Endothelial cell of umbilical vein (primary cell): ENCODE data around the gene ZDHHC5. TPM values are rescaled to one million over a fixed set of nuclear protein-coding genes. Genes with fewer than 3 reads are reported as not detected.

ENCODE experiments used
- BruUV-seq: library from RNA; stranded (reverse); fragments of 400-500 nt; replicated peaks from 2 replicates; lab custom pipeline; 2021; lab: Mats Ljungman, UMichigan
- CTCF ChIA-PET: fragments of 300-600, 350-600 bp; sonication (Branson Sonifier 250); formaldehyde crosslinking; loops from one replicate; lab custom pipeline; 2021; ENCODE audit warnings: antibody characterized with exemption, inconsistent platforms; lab: Charles Lee
- POLR2A ChIA-PET: fragments of 300-600, 350-600 bp; sonication (Branson Sonifier 250); formaldehyde crosslinking; loops from one replicate; lab custom pipeline; 2021; ENCODE audit warnings: antibody characterized with exemption, inconsistent platforms; lab: Charles Lee
- DNase-seq: peaks from one replicate; pipeline ENCODE4 v3.0.0-alpha.2; 2011; ENCODE audit warnings: low read depth, low spot score
- FAIRE-seq: peaks from 2 replicates; lab custom pipeline; 2011; peaks lifted over from hg19 to GRCh38; lab: Jason Lieb, UNC
- H2AFZ ChIP-seq: 2 replicates; pipeline ENCODE4 v1.6.0; 2012; ENCODE audit warnings: low read depth, low read length, control low read depth, inconsistent platforms
- H3K27ac ChIP-seq: 2 replicates; pipeline ENCODE4 v1.5.1; 2011; ENCODE audit warnings: low read depth, mild to moderate bottlenecking, control low read depth, low read length, moderate library complexity; ENCODE audit not compliant: insufficient read depth
- H3K27me3 ChIP-seq, 2 experiments: 2 replicates each; pipeline versions ENCODE4 v1.6.0 to v1.6.1; 2011; ENCODE audit warnings: low read length in 2 of 2, mixed read lengths in 1 of 2; ENCODE audit not compliant: control insufficient read depth in 2 of 2, insufficient read depth in 2 of 2
- H3K36me3 ChIP-seq, 2 experiments: 2 replicates in 1 of 2; 3 replicates in 1 of 2; pipeline ENCODE4 v1.5.1; 2011; ENCODE audit warnings: low read length in 2 of 2, mild to moderate bottlenecking in 1 of 2, moderate library complexity in 1 of 2; ENCODE audit not compliant: control insufficient read depth in 2 of 2, insufficient read depth in 2 of 2; ENCODE audit errors: extremely low read depth in 1 of 2
- H3K4me1 ChIP-seq: 3 replicates; pipeline ENCODE4 v1.5.1; 2011; ENCODE audit warnings: mild to moderate bottlenecking, low read length; ENCODE audit not compliant: control insufficient read depth, insufficient read depth; ENCODE audit errors: extremely low read depth
- H3K4me2 ChIP-seq: 2 replicates; pipeline ENCODE4 v1.6.1; 2011; ENCODE audit warnings: low read length, control low read depth, mixed read lengths; ENCODE audit not compliant: insufficient read depth
- H3K4me3 ChIP-seq, 3 experiments: fragments of 200-600 bp in 1 of 3; sonication (generic), shearing (Covaris generic) in 1 of 3; replicated peaks in 1 of 3; 2 replicates each; pipeline ENCODE4 v1.5.1; 2011 to 2016; ENCODE audit warnings: control low read depth in 3 of 3, low read length in 3 of 3, mild to moderate bottlenecking in 2 of 3, inconsistent platforms in 1 of 3, low read depth in 1 of 3, moderate library complexity in 1 of 3; ENCODE audit not compliant: insufficient read depth in 1 of 3
- H3K79me2 ChIP-seq: 2 replicates; pipeline ENCODE4 v1.6.0; 2012; ENCODE audit warnings: low read length, inconsistent platforms; ENCODE audit not compliant: control insufficient read depth, insufficient read depth
- H3K9ac ChIP-seq: replicated peaks from 2 replicates; pipeline ENCODE3; 2011; ENCODE audit warnings: low read length, control low read depth; ENCODE audit not compliant: insufficient read depth; ENCODE audit errors: extremely low read depth
- H3K9me1 ChIP-seq: replicated peaks from 3 replicates; pipeline ENCODE4 v1.6.0; 2011; ENCODE audit warnings: mild to moderate bottlenecking, low read length; ENCODE audit not compliant: control insufficient read depth, insufficient read depth; ENCODE audit errors: extremely low read depth
- H3K9me3 ChIP-seq: replicated peaks from 2 replicates; pipeline ENCODE4 v1.5.1; 2012; ENCODE audit warnings: low read length, inconsistent platforms; ENCODE audit not compliant: control insufficient read depth, insufficient read depth
- H4K20me1 ChIP-seq: replicated peaks from 2 replicates; pipeline ENCODE3; 2011; ENCODE audit warnings: mild to moderate bottlenecking, low read length; ENCODE audit not compliant: control insufficient read depth, insufficient read depth; ENCODE audit errors: extremely low read depth
- EZH2 ChIP-seq: IDR thresholded peaks from 2 replicates; pipeline ENCODE4 v1.6.1; 2012; ENCODE audit warnings: borderline replicate concordance, low read depth, mild to moderate bottlenecking, moderate library complexity, low read length, inconsistent platforms; ENCODE audit not compliant: severe bottlenecking
- FOS ChIP-seq: IDR thresholded peaks from 2 replicates; pipeline ENCODE4 v1.6.1; 2011; ENCODE audit warnings: mild to moderate bottlenecking, low read length, moderate library complexity, borderline replicate concordance; ENCODE audit not compliant: insufficient read depth
- GATA2 ChIP-seq: IDR thresholded peaks from 2 replicates; pipeline ENCODE4 v1.7.0; 2011; ENCODE audit warnings: low read depth, mild to moderate bottlenecking, moderate library complexity, mixed read lengths, low read length; ENCODE audit not compliant: insufficient read length, insufficient read depth
- JUN ChIP-seq: IDR thresholded peaks from 2 replicates; pipeline ENCODE4 v1.6.1; 2011; ENCODE audit warnings: borderline replicate concordance, low read depth; ENCODE audit not compliant: insufficient read length, insufficient read depth
- MAX ChIP-seq: IDR thresholded peaks from 2 replicates; pipeline ENCODE4 v1.6.1; 2011; ENCODE audit not compliant: insufficient read depth, insufficient read length
- MYC ChIP-seq: IDR thresholded peaks from one replicate; pipeline ENCODE4 v1.6.1; 2011; ENCODE audit warnings: mild to moderate bottlenecking, low read depth, low read length
- POLR2A ChIP-seq: IDR thresholded peaks from 2 replicates; pipeline ENCODE4 v1.6.1; 2012; ENCODE audit warnings: low read depth, mild to moderate bottlenecking, control low read depth, low read length
- POLR2AphosphoS5 ChIP-seq: IDR thresholded peaks from 2 replicates; pipeline ENCODE4 v1.6.1; 2012; ENCODE audit warnings: low read depth, mild to moderate bottlenecking, control low read depth, low read length, moderate library complexity; ENCODE audit not compliant: insufficient read depth
- dilution Hi-C: fragments of 300-500 bp; cut with MboI; formaldehyde crosslinking; loops from one replicate; pipeline ENCODE4 v1.15.0; 2019; ENCODE audit warnings: low sequenced_read_pairs; ENCODE audit not compliant: extremely low pct_ligation_motif_present
- intact Hi-C: fragments of 100-400 bp; cut with micrococcal nuclease; formaldehyde crosslinking; loops from one replicate; pipeline ENCODE4 v1.10.0; 2022
- polyA plus RNA-seq, 4 experiments: library from polyadenylated mRNA; depleted of rRNA in 3 of 4; stranded (reverse) in 3 of 4; unstranded in 1 of 4; fragments of >200 nt; gene quantifications; 2 replicates each; pipeline versions ENCODE4 v1.2.1 to v1.2.3, GENCODE V29; 2011 to 2012; ENCODE audit warnings: missing spikeins in 1 of 4
- total RNA-seq: library from RNA; stranded (reverse); gene quantifications from 2 replicates; pipeline ENCODE4 v1.2.3, GENCODE V29; 2021
- TF ChIP-seq, protein P1 (sequence below), 2 donors: IDR thresholded peaks; 1 replicate in 1 of 2; 2 replicates in 1 of 2; pipeline ENCODE4 v1.5.1; 2011; ENCODE audit warnings: low read length in 2 of 2, mild to moderate bottlenecking in 2 of 2, moderate library complexity in 2 of 2, control low read depth in 1 of 2, inconsistent platforms in 1 of 2, low read depth in 1 of 2; ENCODE audit not compliant: insufficient read depth in 1 of 2; ENCODE audit errors: extremely low read depth in 1 of 2

ZDHHC5 gene
- total and polyA plus RNA-seq, 2 donors (not counting 3 experiments of a cell fraction or from before 2014, with no cell fraction given) = 52.9 to 67.4 TPM

GRCh38 chr11:57632116-57632515, 35.8 kb upstream of the ZDHHC5 start:
- CTCF ChIA-PET = interaction anchor here (1.5 kb wide), 1 partner anchor 13 kb away, joined by 5 read pairs; no protein-coding TSS in a partner anchor
- no peak overlapping the region for H3K4me2 ChIP-seq
- H3K9ac ChIP-seq = no peak overlapping the region
- no peaks in the 10 kb centered on the region for H4K20me1 ChIP-seq
- dilution Hi-C loops (no loop called here), intact Hi-C loops (no loop called here)
- POLR2A ChIA-PET = no interaction called here
- H3K9me1 ChIP-seq = no peaks in the 10 kb centered on the region
- H3K27ac ChIP-seq = no peak overlapping the region
- FAIRE-seq (no peak), DNase-seq (no peak)
- H3K36me3 ChIP-seq = no peaks in the 10 kb centered on the region
- no peaks in the 10 kb centered on the region for H3K79me2 ChIP-seq
- no peak overlapping the region for H2AFZ ChIP-seq
- no peak overlapping the region for H3K4me3 ChIP-seq
- TF ChIP-seq MYC (no peak), JUN (no peak), MAX (no peak), FOS (no peak), GATA2 (no peak), POLR2AphosphoS5 (no peak), EZH2 (no peak), POLR2A (no peak)
- TF ChIP-seq, protein P1, sequence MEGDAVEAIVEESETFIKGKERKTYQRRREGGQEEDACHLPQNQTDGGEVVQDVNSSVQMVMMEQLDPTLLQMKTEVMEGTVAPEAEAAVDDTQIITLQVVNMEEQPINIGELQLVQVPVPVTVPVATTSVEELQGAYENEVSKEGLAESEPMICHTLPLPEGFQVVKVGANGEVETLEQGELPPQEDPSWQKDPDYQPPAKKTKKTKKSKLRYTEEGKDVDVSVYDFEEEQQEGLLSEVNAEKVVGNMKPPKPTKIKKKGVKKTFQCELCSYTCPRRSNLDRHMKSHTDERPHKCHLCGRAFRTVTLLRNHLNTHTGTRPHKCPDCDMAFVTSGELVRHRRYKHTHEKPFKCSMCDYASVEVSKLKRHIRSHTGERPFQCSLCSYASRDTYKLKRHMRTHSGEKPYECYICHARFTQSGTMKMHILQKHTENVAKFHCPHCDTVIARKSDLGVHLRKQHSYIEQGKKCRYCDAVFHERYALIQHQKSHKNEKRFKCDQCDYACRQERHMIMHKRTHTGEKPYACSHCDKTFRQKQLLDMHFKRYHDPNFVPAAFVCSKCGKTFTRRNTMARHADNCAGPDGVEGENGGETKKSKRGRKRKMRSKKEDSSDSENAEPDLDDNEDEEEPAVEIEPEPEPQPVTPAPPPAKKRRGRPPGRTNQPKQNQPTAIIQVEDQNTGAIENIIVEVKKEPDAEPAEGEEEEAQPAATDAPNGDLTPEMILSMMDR (IDR thresholded peaks at IDR 0.05; ENCODE audit: extremely low read depth in 1 of 2, insufficient read depth in 1 of 2, low read depth in 1 of 2, low read length in 2 of 2) = no peak
- H3K9me3 ChIP-seq = no peaks in the 10 kb centered on the region
- no TSS peak for BruUV-seq
- peaks cover 14% of the 10 kb centered on the region in 2 experiments for H3K27me3 ChIP-seq
- no peaks in the 10 kb centered on the region for H3K4me1 ChIP-seq
